HEK293 (cell line): ENCODE measurements around the gene MAPRE3.

Experiments
- BCL11B ChIP-seq: fragments of 450-650 bp; formaldehyde crosslinking; IDR thresholded peaks from 2 replicates; pipeline ENCODE4 v1.5.1; 2016; ENCODE audit warnings: low read depth, missing biosample characterization, missing genetic modification characterization
- CTCF ChIP-seq: fragments of 450-650 bp; formaldehyde crosslinking; IDR thresholded peaks from 2 replicates; pipeline ENCODE4 v1.5.1; 2016; ENCODE audit warnings: missing biosample characterization, missing genetic modification characterization
- GFI1B ChIP-seq: fragments of 450-650 bp; formaldehyde crosslinking; IDR thresholded peaks from 2 replicates; pipeline ENCODE4 v1.5.1; 2016; ENCODE audit warnings: missing biosample characterization, missing genetic modification characterization
- HOXC10 ChIP-seq: sonication (generic); formaldehyde crosslinking; IDR thresholded peaks from 2 replicates; pipeline ENCODE4 v1.8.1; 2023; ENCODE audit warnings: mild to moderate bottlenecking, missing genetic modification reagents
- RBAK ChIP-seq: fragments of 450-650 bp; formaldehyde crosslinking; IDR thresholded peaks from 2 replicates; pipeline ENCODE4 v1.5.1; 2016; ENCODE audit warnings: missing biosample characterization, missing genetic modification characterization
- REST ChIP-seq: fragments of 450-650 bp; formaldehyde crosslinking; IDR thresholded peaks from 2 replicates; pipeline ENCODE4 v1.5.1; 2016; ENCODE audit warnings: missing biosample characterization, missing genetic modification characterization
- ZBTB6 ChIP-seq: fragments of 450-650 bp; formaldehyde crosslinking; IDR thresholded peaks from 2 replicates; pipeline ENCODE4 v1.5.1; 2017; ENCODE audit warnings: missing biosample characterization, missing genetic modification characterization
- ZNF157 ChIP-seq: fragments of 450-650 bp; formaldehyde crosslinking; IDR thresholded peaks from 2 replicates; pipeline ENCODE4 v1.5.1; 2016; ENCODE audit warnings: missing biosample characterization, missing genetic modification characterization
- ZNF16 ChIP-seq: fragments of 450-650 bp; formaldehyde crosslinking; IDR thresholded peaks from 2 replicates; pipeline ENCODE4 v1.5.1; 2016; ENCODE audit warnings: low read depth, missing biosample characterization, missing genetic modification characterization
- ZNF23 ChIP-seq: fragments of 450-650 bp; formaldehyde crosslinking; IDR thresholded peaks from 2 replicates; pipeline ENCODE4 v1.5.1; 2016; ENCODE audit warnings: missing biosample characterization, missing genetic modification characterization, borderline replicate concordance
- ZNF292 ChIP-seq: fragments of 450-650 bp; formaldehyde crosslinking; IDR thresholded peaks from 2 replicates; pipeline ENCODE4 v1.5.1; 2016; ENCODE audit warnings: low read depth, missing biosample characterization, missing genetic modification characterization, borderline replicate concordance
- ZNF394 ChIP-seq: fragments of 450-650 bp; formaldehyde crosslinking; IDR thresholded peaks from 2 replicates; pipeline ENCODE4 v1.5.1; 2016; ENCODE audit warnings: missing biosample characterization, missing genetic modification characterization, mild to moderate bottlenecking, moderate library complexity, borderline replicate concordance
- ZNF426 ChIP-seq: fragments of 450-650 bp; formaldehyde crosslinking; IDR thresholded peaks from 2 replicates; pipeline ENCODE4 v1.5.1; 2017; ENCODE audit warnings: missing biosample characterization, missing genetic modification characterization, mild to moderate bottlenecking, inconsistent platforms, moderate library complexity
- ZNF548 ChIP-seq: fragments of 450-650 bp; formaldehyde crosslinking; IDR thresholded peaks from 2 replicates; pipeline ENCODE4 v1.5.1; 2016; ENCODE audit warnings: missing biosample characterization, missing genetic modification characterization
- ZNF585B ChIP-seq: fragments of 450-650 bp; formaldehyde crosslinking; IDR thresholded peaks from 2 replicates; pipeline ENCODE4 v1.5.1; 2016; ENCODE audit warnings: missing biosample characterization, missing genetic modification characterization
- ZNF629 ChIP-seq: fragments of 450-650 bp; formaldehyde crosslinking; IDR thresholded peaks from 2 replicates; pipeline ENCODE4 v1.5.1; 2017; ENCODE audit warnings: missing biosample characterization, missing genetic modification characterization
- ZNF677 ChIP-seq: fragments of 450-650 bp; IDR thresholded peaks from 2 replicates; pipeline ENCODE4 v1.5.0; 2018; ENCODE audit warnings: missing biosample characterization, mild to moderate bottlenecking, missing genetic modification characterization, moderate library complexity
- ZNF830 ChIP-seq: fragments of 450-650 bp; IDR thresholded peaks from 2 replicates; pipeline ENCODE4 v1.5.0; 2018; ENCODE audit warnings: missing biosample characterization, missing genetic modification characterization, low read depth, mild to moderate bottlenecking, moderate library complexity
- ZSCAN30 ChIP-seq: fragments of 450-650 bp; IDR thresholded peaks from 2 replicates; pipeline ENCODE4 v1.5.1; 2018; ENCODE audit warnings: missing biosample characterization, mild to moderate bottlenecking, missing genetic modification characterization, moderate library complexity
- ZXDB ChIP-seq: fragments of 450-650 bp; formaldehyde crosslinking; IDR thresholded peaks from 2 replicates; pipeline ENCODE4 v1.5.1; 2016; ENCODE audit warnings: missing biosample characterization, missing genetic modification characterization
- TF ChIP-seq, protein P1 (sequence below): IDR thresholded peaks from 2 replicates; pipeline ENCODE4 v1.6.1; 2011; ENCODE audit warnings: mild to moderate bottlenecking, low read depth, low read length, borderline replicate concordance
- TF ChIP-seq, protein P2 (sequence below): fragments of 450-650 bp; formaldehyde crosslinking; conservative IDR thresholded peaks from 2 replicates; pipeline ENCODE4 v1.5.1; 2016; ENCODE audit warnings: low read depth, missing biosample characterization, missing genetic modification characterization
- TF ChIP-seq, protein P3 (sequence below): fragments of 450-650 bp; formaldehyde crosslinking; IDR thresholded peaks from 2 replicates; pipeline ENCODE4 v1.5.1; 2016; ENCODE audit warnings: missing biosample characterization, missing genetic modification characterization, low read depth
- TF ChIP-seq, protein P4 (sequence below): fragments of 450-650 bp; formaldehyde crosslinking; IDR thresholded peaks from 2 replicates; pipeline ENCODE4 v1.5.1; 2016; ENCODE audit warnings: missing biosample characterization, missing genetic modification characterization

Gene MAPRE3

DNA sequence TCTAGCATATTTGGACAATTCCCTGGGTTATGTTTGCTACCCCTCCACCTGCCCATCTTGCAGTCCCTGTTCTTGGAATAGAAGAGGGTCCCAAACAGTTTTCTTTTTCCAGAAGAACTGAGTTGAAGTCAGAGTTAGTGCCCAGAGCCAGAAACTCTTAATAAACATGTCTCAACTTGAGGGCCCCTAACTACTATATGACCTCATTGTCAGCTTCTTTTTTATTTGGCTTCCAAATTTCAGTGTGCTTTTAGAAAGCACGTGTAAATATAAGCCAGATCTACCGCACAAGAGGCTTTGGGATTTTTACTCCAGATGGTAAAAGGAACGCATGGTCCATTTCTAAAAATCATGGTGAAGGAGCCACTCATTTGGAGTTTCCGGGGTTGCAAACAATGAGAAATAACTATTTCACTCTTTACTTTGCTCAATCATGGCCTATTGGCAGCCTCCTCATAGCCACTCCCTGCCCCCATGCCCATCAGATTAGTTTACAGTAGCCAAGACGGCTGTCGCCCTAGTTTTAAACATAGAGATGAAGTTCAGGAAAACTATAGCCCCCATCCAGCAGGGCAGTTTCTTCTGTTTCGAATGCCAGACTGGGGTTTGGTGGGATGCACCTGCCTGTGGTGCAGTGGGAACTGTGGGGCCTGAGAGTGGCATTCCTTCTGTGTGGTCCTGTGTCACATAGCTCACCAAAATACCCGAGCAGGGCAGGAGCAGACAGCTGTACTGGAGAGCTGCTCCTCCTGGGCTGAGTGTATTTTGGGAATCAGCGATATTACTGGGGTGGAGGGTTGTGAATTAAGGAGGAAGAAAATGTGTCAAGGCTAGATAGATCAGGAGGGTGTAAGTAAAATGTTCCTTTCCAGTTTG lies 1.7 kb downstream of the MAPRE3 start (continued):
- TF ChIP-seq REST (tag by site-specific recombination), result no peak
- no peak for TF ChIP-seq ZBTB6 (tag by site-specific recombination)
- TF ChIP-seq ZNF585B, result no peak
- no peak for TF ChIP-seq HOXC10 (CRISPR knock-in tag)
- TF ChIP-seq, protein P1, sequence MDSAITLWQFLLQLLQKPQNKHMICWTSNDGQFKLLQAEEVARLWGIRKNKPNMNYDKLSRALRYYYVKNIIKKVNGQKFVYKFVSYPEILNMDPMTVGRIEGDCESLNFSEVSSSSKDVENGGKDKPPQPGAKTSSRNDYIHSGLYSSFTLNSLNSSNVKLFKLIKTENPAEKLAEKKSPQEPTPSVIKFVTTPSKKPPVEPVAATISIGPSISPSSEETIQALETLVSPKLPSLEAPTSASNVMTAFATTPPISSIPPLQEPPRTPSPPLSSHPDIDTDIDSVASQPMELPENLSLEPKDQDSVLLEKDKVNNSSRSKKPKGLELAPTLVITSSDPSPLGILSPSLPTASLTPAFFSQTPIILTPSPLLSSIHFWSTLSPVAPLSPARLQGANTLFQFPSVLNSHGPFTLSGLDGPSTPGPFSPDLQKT, result no peak
- TF ChIP-seq ZNF16 (tag by site-specific recombination), result no peak
- no peak for TF ChIP-seq ZNF426
- TF ChIP-seq, protein P2, sequence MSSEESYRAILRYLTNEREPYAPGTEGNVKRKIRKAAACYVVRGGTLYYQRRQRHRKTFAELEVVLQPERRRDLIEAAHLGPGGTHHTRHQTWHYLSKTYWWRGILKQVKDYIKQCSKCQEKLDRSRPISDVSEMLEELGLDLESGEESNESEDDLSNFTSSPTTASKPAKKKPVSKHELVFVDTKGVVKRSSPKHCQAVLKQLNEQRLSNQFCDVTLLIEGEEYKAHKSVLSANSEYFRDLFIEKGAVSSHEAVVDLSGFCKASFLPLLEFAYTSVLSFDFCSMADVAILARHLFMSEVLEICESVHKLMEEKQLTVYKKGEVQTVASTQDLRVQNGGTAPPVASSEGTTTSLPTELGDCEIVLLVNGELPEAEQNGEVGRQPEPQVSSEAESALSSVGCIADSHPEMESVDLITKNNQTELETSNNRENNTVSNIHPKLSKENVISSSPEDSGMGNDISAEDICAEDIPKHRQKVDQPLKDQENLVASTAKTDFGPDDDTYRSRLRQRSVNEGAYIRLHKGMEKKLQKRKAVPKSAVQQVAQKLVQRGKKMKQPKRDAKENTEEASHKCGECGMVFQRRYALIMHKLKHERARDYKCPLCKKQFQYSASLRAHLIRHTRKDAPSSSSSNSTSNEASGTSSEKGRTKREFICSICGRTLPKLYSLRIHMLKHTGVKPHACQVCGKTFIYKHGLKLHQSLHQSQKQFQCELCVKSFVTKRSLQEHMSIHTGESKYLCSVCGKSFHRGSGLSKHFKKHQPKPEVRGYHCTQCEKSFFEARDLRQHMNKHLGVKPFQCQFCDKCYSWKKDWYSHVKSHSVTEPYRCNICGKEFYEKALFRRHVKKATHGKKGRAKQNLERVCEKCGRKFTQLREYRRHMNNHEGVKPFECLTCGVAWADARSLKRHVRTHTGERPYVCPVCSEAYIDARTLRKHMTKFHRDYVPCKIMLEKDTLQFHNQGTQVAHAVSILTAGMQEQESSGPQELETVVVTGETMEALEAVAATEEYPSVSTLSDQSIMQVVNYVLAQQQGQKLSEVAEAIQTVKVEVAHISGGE (tag by site-specific recombination), result no peak
- no peak for TF ChIP-seq ZNF23 (tag by site-specific recombination)
- TF ChIP-seq ZNF629 (tag by site-specific recombination), result peak; percentile 59
- no peak for TF ChIP-seq ZSCAN30 (tag by site-specific recombination)
- TF ChIP-seq, protein P3, sequence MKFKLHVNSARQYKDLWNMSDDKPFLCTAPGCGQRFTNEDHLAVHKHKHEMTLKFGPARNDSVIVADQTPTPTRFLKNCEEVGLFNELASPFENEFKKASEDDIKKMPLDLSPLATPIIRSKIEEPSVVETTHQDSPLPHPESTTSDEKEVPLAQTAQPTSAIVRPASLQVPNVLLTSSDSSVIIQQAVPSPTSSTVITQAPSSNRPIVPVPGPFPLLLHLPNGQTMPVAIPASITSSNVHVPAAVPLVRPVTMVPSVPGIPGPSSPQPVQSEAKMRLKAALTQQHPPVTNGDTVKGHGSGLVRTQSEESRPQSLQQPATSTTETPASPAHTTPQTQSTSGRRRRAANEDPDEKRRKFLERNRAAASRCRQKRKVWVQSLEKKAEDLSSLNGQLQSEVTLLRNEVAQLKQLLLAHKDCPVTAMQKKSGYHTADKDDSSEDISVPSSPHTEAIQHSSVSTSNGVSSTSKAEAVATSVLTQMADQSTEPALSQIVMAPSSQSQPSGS (tag by site-specific recombination), result 0 out of 2 replicates have a peak, but pooled peaks have one; percentile 16
- no peak for TF ChIP-seq ZNF830 (tag by site-specific recombination)
- no peak for TF ChIP-seq ZXDB
- TF ChIP-seq BCL11B (tag by site-specific recombination), result no peak
- TF ChIP-seq ZNF157 (tag by site-specific recombination), result no peak
- TF ChIP-seq ZNF677 (tag by site-specific recombination), result no peak
- TF ChIP-seq ZNF394 (tag by site-specific recombination), result 0 out of 2 replicates have a peak, but pooled peaks have one; percentile 10
- no peak for TF ChIP-seq GFI1B
- no peak for TF ChIP-seq ZNF548 (tag by site-specific recombination)
- no peak for TF ChIP-seq ZNF292 (tag by site-specific recombination)
- TF ChIP-seq CTCF (tag by site-specific recombination), result no peak
- TF ChIP-seq RBAK (tag by site-specific recombination), result no peak
- TF ChIP-seq, protein P4, sequence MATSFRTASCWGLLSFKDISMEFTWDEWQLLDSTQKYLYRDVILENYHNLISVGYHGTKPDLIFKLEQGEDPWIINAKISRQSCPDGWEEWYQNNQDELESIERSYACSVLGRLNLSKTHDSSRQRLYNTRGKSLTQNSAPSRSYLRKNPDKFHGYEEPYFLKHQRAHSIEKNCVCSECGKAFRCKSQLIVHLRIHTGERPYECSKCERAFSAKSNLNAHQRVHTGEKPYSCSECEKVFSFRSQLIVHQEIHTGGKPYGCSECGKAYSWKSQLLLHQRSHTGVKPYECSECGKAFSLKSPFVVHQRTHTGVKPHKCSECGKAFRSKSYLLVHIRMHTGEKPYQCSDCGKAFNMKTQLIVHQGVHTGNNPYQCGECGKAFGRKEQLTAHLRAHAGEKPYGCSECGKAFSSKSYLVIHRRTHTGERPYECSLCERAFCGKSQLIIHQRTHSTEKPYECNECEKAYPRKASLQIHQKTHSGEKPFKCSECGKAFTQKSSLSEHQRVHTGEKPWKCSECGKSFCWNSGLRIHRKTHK (tag by site-specific recombination), result no peak
